ENCODE data around the gene SEMA6C.

SEMA6C gene

GRCh38 chr1:151145304-151146071 lies 943 bp downstream of the SEMA6C start:
- TF ChIP-seq, protein P1, sequence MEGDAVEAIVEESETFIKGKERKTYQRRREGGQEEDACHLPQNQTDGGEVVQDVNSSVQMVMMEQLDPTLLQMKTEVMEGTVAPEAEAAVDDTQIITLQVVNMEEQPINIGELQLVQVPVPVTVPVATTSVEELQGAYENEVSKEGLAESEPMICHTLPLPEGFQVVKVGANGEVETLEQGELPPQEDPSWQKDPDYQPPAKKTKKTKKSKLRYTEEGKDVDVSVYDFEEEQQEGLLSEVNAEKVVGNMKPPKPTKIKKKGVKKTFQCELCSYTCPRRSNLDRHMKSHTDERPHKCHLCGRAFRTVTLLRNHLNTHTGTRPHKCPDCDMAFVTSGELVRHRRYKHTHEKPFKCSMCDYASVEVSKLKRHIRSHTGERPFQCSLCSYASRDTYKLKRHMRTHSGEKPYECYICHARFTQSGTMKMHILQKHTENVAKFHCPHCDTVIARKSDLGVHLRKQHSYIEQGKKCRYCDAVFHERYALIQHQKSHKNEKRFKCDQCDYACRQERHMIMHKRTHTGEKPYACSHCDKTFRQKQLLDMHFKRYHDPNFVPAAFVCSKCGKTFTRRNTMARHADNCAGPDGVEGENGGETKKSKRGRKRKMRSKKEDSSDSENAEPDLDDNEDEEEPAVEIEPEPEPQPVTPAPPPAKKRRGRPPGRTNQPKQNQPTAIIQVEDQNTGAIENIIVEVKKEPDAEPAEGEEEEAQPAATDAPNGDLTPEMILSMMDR (IDR thresholded peaks at IDR 0.05; ENCODE audit: low read depth, low read length, missing control alignments), result no peak
- no peak for DNase-seq (ENCODE audit: extremely low read depth, low read depth)
- H3K4me3 ChIP-seq (replicated peaks; ENCODE audit: low read depth, low read length), result peak overlapping the region; percentile 51

GRCh38 chr1:151144474-151145303 lies 1.7 kb downstream of the SEMA6C start:
- H3K4me3 ChIP-seq (replicated peaks; ENCODE audit: low read depth, low read length), result no peak overlapping the region
- DNase-seq (ENCODE audit: extremely low read depth, low read depth), result no peak
- TF ChIP-seq, protein P1 (IDR thresholded peaks at IDR 0.05; ENCODE audit: low read depth, low read length, missing control alignments), result no peak

DNA sequence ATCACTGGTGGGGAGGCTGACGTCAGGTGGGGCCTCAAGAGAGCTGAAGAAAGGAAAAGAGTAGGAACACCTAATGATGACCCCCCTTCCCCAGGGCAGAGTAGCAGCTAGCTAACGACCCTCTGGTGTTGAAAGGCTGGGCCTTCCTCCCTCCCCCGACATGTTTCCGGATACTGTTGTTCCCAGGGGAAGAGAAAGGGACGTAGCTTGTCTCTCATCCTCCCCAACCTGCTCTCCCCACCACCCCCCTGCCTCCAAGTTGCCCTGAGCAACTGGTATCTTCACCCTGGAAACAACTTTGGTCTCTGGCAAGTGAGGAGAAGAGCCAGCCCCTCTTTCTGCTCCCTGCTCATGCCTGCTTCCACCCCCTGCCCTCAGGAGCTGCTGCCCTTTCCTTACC lies 2.4 kb downstream of the SEMA6C start:
- no peak for DNase-seq (ENCODE audit: extremely low read depth, low read depth)
- no peak overlapping the region for H3K4me3 ChIP-seq (replicated peaks; ENCODE audit: low read depth, low read length)
- TF ChIP-seq, protein P1 (IDR thresholded peaks at IDR 0.05; ENCODE audit: low read depth, low read length, missing control alignments), result no peak

DNA sequence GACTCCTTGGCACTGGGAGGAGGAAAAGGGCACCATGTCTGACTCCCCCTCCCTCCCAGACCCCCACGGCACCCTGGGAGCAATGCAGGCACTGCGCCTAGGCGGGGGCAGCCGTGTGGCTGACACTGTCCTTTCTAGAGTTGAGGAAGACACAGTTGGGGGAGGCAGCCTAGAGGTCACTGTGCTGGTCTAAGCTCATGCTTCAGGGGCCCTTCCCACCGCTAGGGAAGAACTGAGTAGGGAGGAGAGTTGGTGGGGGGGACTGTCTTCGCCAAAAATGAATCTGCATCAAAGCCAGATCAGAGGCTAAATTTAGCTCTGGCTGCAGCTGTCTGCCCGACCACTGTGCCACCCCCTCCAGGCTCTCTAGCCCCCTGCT lies 3.4 kb downstream of the SEMA6C start:
- TF ChIP-seq, protein P1 (IDR thresholded peaks at IDR 0.05; ENCODE audit: low read depth, low read length, missing control alignments), result no peak
- no peak for DNase-seq (ENCODE audit: extremely low read depth, low read depth)
- no peak overlapping the region for H3K4me3 ChIP-seq (replicated peaks; ENCODE audit: low read depth, low read length)

- H3K4me3 ChIP-seq (replicated peaks; ENCODE audit: low read depth, low read length), result no peak overlapping the region
- no peak for DNase-seq (ENCODE audit: extremely low read depth, low read depth)
- TF ChIP-seq, protein P1 (IDR thresholded peaks at IDR 0.05; ENCODE audit: low read depth, low read length, missing control alignments), result no peak
These were observed 3.9 kb downstream of the SEMA6C start for GRCh38 chr1:151142411-151143056.

GRCh38 chr1:151137789-151138188 lies 8.6 kb downstream of the SEMA6C start:
- TF ChIP-seq, protein P1 (IDR thresholded peaks at IDR 0.05; ENCODE audit: low read depth, low read length, missing control alignments), result no peak
- no peak for DNase-seq (ENCODE audit: extremely low read depth, low read depth)
- H3K4me3 ChIP-seq (replicated peaks; ENCODE audit: low read depth, low read length), result no peak overlapping the region
